Peyer's patch (tissue), 4 donors: ENCODE data around the gene FBXO24. TPM values are rescaled to one million over a fixed set of nuclear protein-coding genes. Genes with fewer than 3 reads are reported as not detected.

Experiments used
- DNase-seq, 3 donors: peaks; one replicate each; pipeline ENCODE4 v3.0.0-alpha.2; 2017 to 2019
- H3K27ac ChIP-seq, 4 donors: fragments of 200-600 bp; sonication (generic); one replicate each; pipeline ENCODE4 v1.5.1; 2016 to 2019
- H3K27me3 ChIP-seq, 2 donors: fragments of 200-600 bp; sonication (generic); one replicate each; pipeline ENCODE4 v1.5.1; 2019
- H3K36me3 ChIP-seq, 3 donors: fragments of 200-600 bp; sonication (generic); one replicate each; pipeline ENCODE4 v1.5.1; 2016 to 2019
- H3K4me1 ChIP-seq, 4 donors: fragments of 200-600 bp; sonication (generic); one replicate each; pipeline ENCODE4 v1.5.1; 2016 to 2019
- H3K4me3 ChIP-seq, 4 donors: fragments of 200-600 bp; sonication (generic); 1 replicate in 3 of 4; 2 replicates in 1 of 4; pipeline ENCODE4 v1.5.1; 2016 to 2019; ENCODE audit warnings: mild to moderate bottlenecking in 1 of 4
- H3K9me3 ChIP-seq, 4 donors: fragments of 200-600 bp; sonication (generic); one replicate each; pipeline ENCODE4 v1.5.1; 2016 to 2019; ENCODE audit warnings: mild to moderate bottlenecking in 1 of 4
- CTCF ChIP-seq, 6 experiments: fragments of 450-650 bp in 4 of 6; fragments of 200-600 bp in 2 of 6; sonication (generic) in 1 of 6; IDR thresholded peaks; one replicate each; pipeline ENCODE4 v1.5.1; 2017 to 2019; ENCODE audit warnings: antibody characterized with exemption in 6 of 6, mild to moderate bottlenecking in 3 of 6, moderate library complexity in 1 of 6
- POLR2A ChIP-seq, 2 donors: fragments of 450-650 bp; IDR thresholded peaks; one replicate each; pipeline ENCODE4 v1.5.1; 2017; ENCODE audit warnings: antibody characterized with exemption in 2 of 2, mild to moderate bottlenecking in 2 of 2, moderate library complexity in 2 of 2
- total RNA-seq, 4 donors: library from RNA; depleted of rRNA; stranded (reverse); fragments of >200 nt; gene quantifications; one replicate each; pipeline ENCODE4 v1.1.0, GENCODE V29; 2016

Gene FBXO24
- total RNA-seq, 4 donors from 2014 or later, result 1.1 to 2.8 TPM; not detected in 2

GRCh38 chr7:100598425-100598824 lies 12.3 kb downstream of the FBXO24 start:
- no peaks in the 10 kb centered on the region for H3K36me3 ChIP-seq
- DNase-seq, result no peak
- no peak overlapping the region for H3K4me3 ChIP-seq
- H3K4me1 ChIP-seq, result peaks cover 0 to 14% (median 0%) of the 10 kb centered on the region in 4 donors
- TF ChIP-seq POLR2A (IDR thresholded peaks at IDR 0.05) (no peak), CTCF (IDR thresholded peaks at IDR 0.05) (no peak)
- H3K27ac ChIP-seq, result no peak overlapping the region
- H3K9me3 ChIP-seq, result no peaks in the 10 kb centered on the region
- no peaks in the 10 kb centered on the region for H3K27me3 ChIP-seq

GRCh38 chr7:100599911-100600729 lies 14.0 kb downstream of the FBXO24 start:
- no peaks in the 10 kb centered on the region for H3K9me3 ChIP-seq
- no peak overlapping the region for H3K4me3 ChIP-seq
- no peak for TF ChIP-seq CTCF (IDR thresholded peaks at IDR 0.05)
- TF ChIP-seq POLR2A (IDR thresholded peaks at IDR 0.05), result no peak
- H3K36me3 ChIP-seq, result no peaks in the 10 kb centered on the region
- H3K27me3 ChIP-seq, result no peaks in the 10 kb centered on the region
- H3K4me1 ChIP-seq, result peaks cover 0 to 29% (median 2%) of the 10 kb centered on the region in 4 donors
- no peak for DNase-seq
- H3K27ac ChIP-seq, result no peak overlapping the region

GRCh38 chr7:100600730-100601038 lies 14.6 kb downstream of the FBXO24 start:
- Histone ChIP-seq H3K36me3 (no peaks in the 10 kb centered on the region), H3K27ac (no peak overlapping the region), H3K4me3 (no peak overlapping the region), H3K27me3 (no peaks in the 10 kb centered on the region), H3K9me3 (no peaks in the 10 kb centered on the region), H3K4me1 (peaks cover 0 to 35% (median 5%) of the 10 kb centered on the region in 4 donors)
- no peak for DNase-seq
- TF ChIP-seq CTCF (IDR thresholded peaks at IDR 0.05), result no peak
- no peak for TF ChIP-seq POLR2A (IDR thresholded peaks at IDR 0.05)

- Histone ChIP-seq H3K27ac (peak overlapping the region; percentile 74 to 86 (median 82)), H3K4me3 (peak overlapping the region in 3 of 4 donors; percentile 65 to 75 (median 65)), H3K36me3 (no peaks in the 10 kb centered on the region), H3K9me3 (no peaks in the 10 kb centered on the region), H3K27me3 (no peaks in the 10 kb centered on the region), H3K4me1 (peaks cover 0 to 37% (median 6%) of the 10 kb centered on the region in 4 donors)
- TF ChIP-seq CTCF (IDR thresholded peaks at IDR 0.05) (no peak), POLR2A (IDR thresholded peaks at IDR 0.05) (no peak)
- DNase-seq, result peak in 2 of 3 donors; percentile 40 to 73
Measured at GRCh38 chr7:100602889-100603725, 17.0 kb downstream of the FBXO24 start.

- Histone ChIP-seq H3K27me3 (no peaks in the 10 kb centered on the region), H3K4me1 (peaks cover 0 to 37% (median 6%) of the 10 kb centered on the region in 4 donors), H3K9me3 (no peaks in the 10 kb centered on the region), H3K36me3 (no peaks in the 10 kb centered on the region), H3K27ac (peak overlapping the region; percentile 74 to 86 (median 82)), H3K4me3 (peak overlapping the region; percentile 65 to 75 (median 65))
- DNase-seq, result no peak
- no peak for TF ChIP-seq POLR2A (IDR thresholded peaks at IDR 0.05)
- TF ChIP-seq CTCF (IDR thresholded peaks at IDR 0.05), result no peak
Measured at GRCh38 chr7:100603726-100604027, 17.5 kb downstream of the FBXO24 start.
